AG04450 (cell line): ENCODE measurements around the gene CELSR2. TPM values are rescaled to one million over a fixed set of nuclear protein-coding genes. Genes with fewer than 3 reads are reported as not detected.
"Not testable (repeated sequence)": the region's sequence is repeated elsewhere in the genome, so short reads cannot be mapped to it uniquely, and the experiment has no call there.

Source experiments
- CTCF ChIA-PET: fragments of 300-600, 350-600 bp; formaldehyde crosslinking; extraction: SDS; loops from one replicate; lab custom pipeline; 2022; ENCODE audit warnings: antibody characterized with exemption, inconsistent platforms; lab: Charles Lee
- POLR2A ChIA-PET: fragments of 350-600 bp; formaldehyde crosslinking; extraction: SDS; loops from one replicate; lab custom pipeline; 2021; ENCODE audit warnings: antibody characterized with exemption, inconsistent platforms; lab: Yijun Ruan, JAX
- DNase-seq: peaks from one replicate; pipeline ENCODE4 v3.0.0-alpha.2; 2011; ENCODE audit warnings: low read depth, low spot score
- H3K27ac ChIP-seq: one replicate; pipeline ENCODE4 v1.5.1; 2012; ENCODE audit warnings: low read depth, low read length, control low read depth
- H3K27me3 ChIP-seq: one replicate; pipeline ENCODE4 v1.6.0; 2012; ENCODE audit warnings: low read length; ENCODE audit not compliant: control insufficient read depth, insufficient read depth
- H3K4me3 ChIP-seq: 2 replicates; pipeline ENCODE4 v1.5.1; 2011; ENCODE audit warnings: mild to moderate bottlenecking, low read depth, low read length, control low read depth
- H3K9me3 ChIP-seq: 2 replicates; pipeline ENCODE4 v1.5.1; 2012; ENCODE audit warnings: low read length; ENCODE audit not compliant: control insufficient read depth, insufficient read depth
- CTCF ChIP-seq: IDR thresholded peaks from 2 replicates; pipeline ENCODE4 v1.5.1; 2011; ENCODE audit warnings: low read depth, low read length, control low read depth, inconsistent platforms
- polyA plus RNA-seq: library from polyadenylated mRNA; depleted of rRNA; stranded (reverse); fragments of >200 nt; gene quantifications from 2 replicates; pipeline ENCODE4 v1.2.3, GENCODE V29; 2011

The CELSR2 gene
- polyA plus RNA-seq, 1 experiment: 1.1 TPM

- no peak overlapping the region for H3K4me3 ChIP-seq
- no peak for TF ChIP-seq CTCF
- DNase-seq: no peak
- CTCF ChIA-PET: interaction anchor here (0.8 kb wide), 1 partner anchor 21 kb away, joined by 5 read pairs; no protein-coding TSS in a partner anchor
- H3K27me3 ChIP-seq: no peaks in the 10 kb centered on the region
- POLR2A ChIA-PET: no interaction called here
- H3K9me3 ChIP-seq: no peaks in the 10 kb centered on the region
- H3K27ac ChIP-seq: no peak overlapping the region
These were observed 30.8 kb upstream of the CELSR2 start for GRCh38 chr1:109218516-109218915.

GRCh38 chr1:109221201-109221600 lies 28.1 kb upstream of the CELSR2 start:
- H3K27ac ChIP-seq, H3K9me3 ChIP-seq, POLR2A ChIA-PET, H3K27me3 ChIP-seq, DNase-seq, CTCF ChIA-PET, H3K4me3 ChIP-seq: not testable (repeated sequence)

- CTCF ChIA-PET: interaction anchor here (0.6 to 2.0 kb wide), 3 partner anchors 24 to 52 kb away, joined by 3 to 6 read pairs (median 3); no protein-coding TSS in a partner anchor
These were observed 24.0 kb upstream of the CELSR2 start for GRCh38 chr1:109225308-109225707.

GRCh38 chr1:109225711-109226445 lies 23.5 kb upstream of the CELSR2 start:
- Histone ChIP-seq H3K9me3 (no peaks in the 10 kb centered on the region), H3K27me3 (no peaks in the 10 kb centered on the region), H3K4me3 (no peak overlapping the region), H3K27ac (no peak overlapping the region)
- TF ChIP-seq CTCF: no peak
- no peak for DNase-seq
- ChIA-PET CTCF (interaction anchor here (0.6 to 1.0 kb wide), 4 partner anchors 14 to 306 kb away, joined by 3 read pairs; no protein-coding TSS in a partner anchor), POLR2A (interaction anchor here (0.6 to 0.7 kb wide), 2 partner anchors 8 to 286 kb away, joined by 4 to 5 read pairs; no protein-coding TSS in a partner anchor)

More at GRCh38 chr1:109225308-109225707, 24.0 kb upstream of the CELSR2 start:
- Histone ChIP-seq H3K27me3 (no peaks in the 10 kb centered on the region), H3K9me3 (no peaks in the 10 kb centered on the region), H3K4me3 (no peak overlapping the region), H3K27ac (no peak overlapping the region)
- DNase-seq: no peak
- TF ChIP-seq CTCF: no peak
- POLR2A ChIA-PET: interaction anchor here (0.9 kb wide), 1 partner anchor 11 kb away, joined by 3 read pairs; no protein-coding TSS in a partner anchor

GRCh38 chr1:109228167-109228566 lies 21.2 kb upstream of the CELSR2 start:
- H3K27ac ChIP-seq: peak overlapping the region; percentile 22
- POLR2A ChIA-PET: interaction anchor here (1.1 to 1.4 kb wide), 3 partner anchors 12 to 128 kb away, joined by 4 to 6 read pairs (median 4); partner anchors contain the start of gene SARS1
- no peaks in the 10 kb centered on the region for H3K9me3 ChIP-seq
- no peak for TF ChIP-seq CTCF
- DNase-seq: peak; percentile 61
- no peak overlapping the region for H3K4me3 ChIP-seq
- CTCF ChIA-PET: interaction anchor here (0.5 to 1.3 kb wide), 6 partner anchors 11 to 171 kb away, joined by 3 to 5 read pairs (median 4); no protein-coding TSS in a partner anchor
- no peaks in the 10 kb centered on the region for H3K27me3 ChIP-seq
